ENCODE results near the gene TBC1D4.

Gene TBC1D4

GRCh38 chr13:75362026-75362425 is 119.9 kb downstream of the TBC1D4 start:
- Histone ChIP-seq H3K4me1 (ENCODE audit: low read length) (no peaks in the 10 kb centered on the region), H3K4me3 (ENCODE audit: low read length) (no peak overlapping the region), H3F3A (ENCODE audit: insufficient read depth, low read length) (no peaks in the 10 kb centered on the region; the same call in 1 of the 2 replicates), H4K20me1 (ENCODE audit: insufficient read depth, low read length) (no peaks in the 10 kb centered on the region), H3K4me2 (ENCODE audit: low read depth, low read length) (no peak overlapping the region), H3K36me3 (replicated peaks; ENCODE audit: insufficient read depth, low read length) (no peaks in the 10 kb centered on the region), H3K27ac (ENCODE audit: low read length) (no peak overlapping the region), H3K9me3 (replicated peaks; ENCODE audit: insufficient read depth, low read length) (no peaks in the 10 kb centered on the region), H2AFZ (ENCODE audit: low read length) (no peak overlapping the region), H3K9me2 (replicated peaks; ENCODE audit: insufficient read depth, low read length) (no peaks in the 10 kb centered on the region), H3K79me2 (ENCODE audit: low read length) (no peaks in the 10 kb centered on the region), H3K27me3 (replicated peaks; ENCODE audit: insufficient read depth, low read length) (no peaks in the 10 kb centered on the region), H3K9ac (ENCODE audit: low read length) (no peak overlapping the region)
- DNase-seq, result no peak
- TF ChIP-seq, protein P1, sequence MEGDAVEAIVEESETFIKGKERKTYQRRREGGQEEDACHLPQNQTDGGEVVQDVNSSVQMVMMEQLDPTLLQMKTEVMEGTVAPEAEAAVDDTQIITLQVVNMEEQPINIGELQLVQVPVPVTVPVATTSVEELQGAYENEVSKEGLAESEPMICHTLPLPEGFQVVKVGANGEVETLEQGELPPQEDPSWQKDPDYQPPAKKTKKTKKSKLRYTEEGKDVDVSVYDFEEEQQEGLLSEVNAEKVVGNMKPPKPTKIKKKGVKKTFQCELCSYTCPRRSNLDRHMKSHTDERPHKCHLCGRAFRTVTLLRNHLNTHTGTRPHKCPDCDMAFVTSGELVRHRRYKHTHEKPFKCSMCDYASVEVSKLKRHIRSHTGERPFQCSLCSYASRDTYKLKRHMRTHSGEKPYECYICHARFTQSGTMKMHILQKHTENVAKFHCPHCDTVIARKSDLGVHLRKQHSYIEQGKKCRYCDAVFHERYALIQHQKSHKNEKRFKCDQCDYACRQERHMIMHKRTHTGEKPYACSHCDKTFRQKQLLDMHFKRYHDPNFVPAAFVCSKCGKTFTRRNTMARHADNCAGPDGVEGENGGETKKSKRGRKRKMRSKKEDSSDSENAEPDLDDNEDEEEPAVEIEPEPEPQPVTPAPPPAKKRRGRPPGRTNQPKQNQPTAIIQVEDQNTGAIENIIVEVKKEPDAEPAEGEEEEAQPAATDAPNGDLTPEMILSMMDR (IDR thresholded peaks at IDR 0.05; ENCODE audit: low read length), result no peak
- TF ChIP-seq EZH2 (optimal IDR thresholded peaks at IDR 0.05; ENCODE audit: low read depth, low read length) (no peak), EZH2phosphoT487 (IDR thresholded peaks at IDR 0.05; ENCODE audit: low read length) (no peak)

DNA sequence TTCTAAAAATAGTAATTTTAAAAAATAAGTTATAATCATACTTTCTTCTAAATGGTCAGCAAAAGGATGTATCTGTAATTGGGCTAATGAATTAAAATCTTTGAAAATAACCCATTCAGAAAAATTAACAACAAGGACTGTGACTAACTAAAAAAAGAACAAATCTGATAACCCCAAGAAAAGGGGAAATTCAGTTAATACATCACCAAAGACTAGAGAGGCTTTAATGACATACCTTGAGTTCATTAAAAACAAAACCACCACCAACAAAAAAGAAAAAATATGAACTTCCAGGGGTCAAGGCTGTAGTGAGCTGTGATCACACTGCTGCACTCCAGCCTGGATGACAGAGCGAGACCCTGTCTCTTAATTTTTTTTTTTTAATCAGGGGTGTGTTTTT is 121.8 kb downstream of the TBC1D4 start:
- no peak overlapping the region for H3K4me3 ChIP-seq (ENCODE audit: low read length)
- H3F3A ChIP-seq (ENCODE audit: insufficient read depth, low read length), result no peaks in the 10 kb centered on the region; the same call in 1 of the 2 replicates
- no peaks in the 10 kb centered on the region for H3K27me3 ChIP-seq (replicated peaks; ENCODE audit: insufficient read depth, low read length)
- no peaks in the 10 kb centered on the region for H3K4me1 ChIP-seq (ENCODE audit: low read length)
- no peaks in the 10 kb centered on the region for H4K20me1 ChIP-seq (ENCODE audit: insufficient read depth, low read length)
- no peaks in the 10 kb centered on the region for H3K9me2 ChIP-seq (replicated peaks; ENCODE audit: insufficient read depth, low read length)
- H2AFZ ChIP-seq (ENCODE audit: low read length), result no peak overlapping the region
- TF ChIP-seq, protein P1 (IDR thresholded peaks at IDR 0.05; ENCODE audit: low read length), result no peak
- TF ChIP-seq EZH2phosphoT487 (IDR thresholded peaks at IDR 0.05; ENCODE audit: low read length) (no peak), EZH2 (optimal IDR thresholded peaks at IDR 0.05; ENCODE audit: low read depth, low read length) (no peak)
- DNase-seq, result no peak
- no peaks in the 10 kb centered on the region for H3K79me2 ChIP-seq (ENCODE audit: low read length)
- no peak overlapping the region for H3K4me2 ChIP-seq (ENCODE audit: low read depth, low read length)
- H3K36me3 ChIP-seq (replicated peaks; ENCODE audit: insufficient read depth, low read length), result no peaks in the 10 kb centered on the region
- no peak overlapping the region for H3K9ac ChIP-seq (ENCODE audit: low read length)
- H3K9me3 ChIP-seq (replicated peaks; ENCODE audit: insufficient read depth, low read length), result no peaks in the 10 kb centered on the region
- H3K27ac ChIP-seq (ENCODE audit: low read length), result no peak overlapping the region

- H4K20me1 ChIP-seq (ENCODE audit: insufficient read depth, low read length), result no peaks in the 10 kb centered on the region
- TF ChIP-seq, protein P1 (IDR thresholded peaks at IDR 0.05; ENCODE audit: low read length), result no peak
- TF ChIP-seq EZH2 (optimal IDR thresholded peaks at IDR 0.05; ENCODE audit: low read depth, low read length) (no peak), EZH2phosphoT487 (IDR thresholded peaks at IDR 0.05; ENCODE audit: low read length) (no peak)
- no peak overlapping the region for H3K4me3 ChIP-seq (ENCODE audit: low read length)
- peaks cover 5% of the 10 kb centered on the region for H3K4me1 ChIP-seq (ENCODE audit: low read length)
- H3K79me2 ChIP-seq (ENCODE audit: low read length), result no peaks in the 10 kb centered on the region
- no peak overlapping the region for H3K27ac ChIP-seq (ENCODE audit: low read length)
- no peaks in the 10 kb centered on the region for H3K27me3 ChIP-seq (replicated peaks; ENCODE audit: insufficient read depth, low read length)
- H3K4me2 ChIP-seq (ENCODE audit: low read depth, low read length), result no peak overlapping the region
- no peaks in the 10 kb centered on the region; the same call in 1 of the 2 replicates for H3F3A ChIP-seq (ENCODE audit: insufficient read depth, low read length)
- H2AFZ ChIP-seq (ENCODE audit: low read length), result no peak overlapping the region
- H3K36me3 ChIP-seq (replicated peaks; ENCODE audit: insufficient read depth, low read length), result no peaks in the 10 kb centered on the region
- no peak for DNase-seq
- H3K9me2 ChIP-seq (replicated peaks; ENCODE audit: insufficient read depth, low read length), result no peaks in the 10 kb centered on the region
- H3K9me3 ChIP-seq (replicated peaks; ENCODE audit: insufficient read depth, low read length), result no peaks in the 10 kb centered on the region
- no peak overlapping the region for H3K9ac ChIP-seq (ENCODE audit: low read length)
Measured at GRCh38 chr13:75359266-75359665, 122.7 kb downstream of the TBC1D4 start.
